ENCODE data around the gene CHST11. TPM values are rescaled to one million over a fixed set of nuclear protein-coding genes. Genes with fewer than 3 reads are reported as not detected.

The CHST11 gene
- total and polyA plus RNA-seq, 4 donors: 0.57 to 11.1 (median 3.7) TPM

DNA sequence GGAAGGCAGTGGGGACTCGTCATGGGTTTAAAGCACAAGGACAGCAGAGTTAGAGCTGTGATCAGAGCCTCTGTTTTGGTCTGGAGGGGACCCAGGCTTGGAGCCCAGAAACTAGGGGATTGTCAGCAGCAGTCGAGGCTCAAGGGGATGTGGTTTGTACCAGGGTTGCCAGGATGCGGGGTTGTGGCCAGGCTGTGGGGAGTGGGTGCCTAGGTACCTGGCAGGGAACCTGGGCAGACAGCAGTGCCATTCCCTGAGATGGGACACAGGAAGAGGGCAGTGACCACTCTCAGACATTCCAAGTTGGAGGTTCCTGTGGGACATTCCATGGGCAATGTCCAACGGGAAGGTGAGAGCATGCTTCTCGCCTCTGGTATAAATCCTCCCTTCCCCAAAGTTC is 279.1 kb downstream of the CHST11 start:
- Histone ChIP-seq H3K9me3 (ENCODE audit: control insufficient read depth in 4 of 4, low read length in 3 of 4) (no peaks in the 10 kb centered on the region), H3K27ac (ENCODE audit: low read depth in 1 of 2, low read length in 2 of 2) (no peak overlapping the region), H3K4me3 (ENCODE audit: low read depth in 1 of 3, low read length in 3 of 3) (no peak overlapping the region), H3K4me1 (ENCODE audit: control insufficient read depth in 4 of 4, insufficient read depth in 4 of 4, low read length in 3 of 4) (no peaks in the 10 kb centered on the region), H3K9ac (ENCODE audit: low read depth in 1 of 2, low read length in 2 of 2) (no peak overlapping the region), H3K27me3 (ENCODE audit: control insufficient read depth in 4 of 4, insufficient read depth in 4 of 4, low read length in 3 of 4) (no peaks in the 10 kb centered on the region), H3K36me3 (ENCODE audit: control insufficient read depth in 4 of 4, insufficient read depth in 3 of 4, low read depth in 1 of 4, low read length in 3 of 4) (no peaks in the 10 kb centered on the region)
- TF ChIP-seq, protein P1, sequence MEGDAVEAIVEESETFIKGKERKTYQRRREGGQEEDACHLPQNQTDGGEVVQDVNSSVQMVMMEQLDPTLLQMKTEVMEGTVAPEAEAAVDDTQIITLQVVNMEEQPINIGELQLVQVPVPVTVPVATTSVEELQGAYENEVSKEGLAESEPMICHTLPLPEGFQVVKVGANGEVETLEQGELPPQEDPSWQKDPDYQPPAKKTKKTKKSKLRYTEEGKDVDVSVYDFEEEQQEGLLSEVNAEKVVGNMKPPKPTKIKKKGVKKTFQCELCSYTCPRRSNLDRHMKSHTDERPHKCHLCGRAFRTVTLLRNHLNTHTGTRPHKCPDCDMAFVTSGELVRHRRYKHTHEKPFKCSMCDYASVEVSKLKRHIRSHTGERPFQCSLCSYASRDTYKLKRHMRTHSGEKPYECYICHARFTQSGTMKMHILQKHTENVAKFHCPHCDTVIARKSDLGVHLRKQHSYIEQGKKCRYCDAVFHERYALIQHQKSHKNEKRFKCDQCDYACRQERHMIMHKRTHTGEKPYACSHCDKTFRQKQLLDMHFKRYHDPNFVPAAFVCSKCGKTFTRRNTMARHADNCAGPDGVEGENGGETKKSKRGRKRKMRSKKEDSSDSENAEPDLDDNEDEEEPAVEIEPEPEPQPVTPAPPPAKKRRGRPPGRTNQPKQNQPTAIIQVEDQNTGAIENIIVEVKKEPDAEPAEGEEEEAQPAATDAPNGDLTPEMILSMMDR (IDR thresholded peaks at IDR 0.05; ENCODE audit: low read depth, low read length, missing input control): no peak
- TF ChIP-seq, protein P2, sequence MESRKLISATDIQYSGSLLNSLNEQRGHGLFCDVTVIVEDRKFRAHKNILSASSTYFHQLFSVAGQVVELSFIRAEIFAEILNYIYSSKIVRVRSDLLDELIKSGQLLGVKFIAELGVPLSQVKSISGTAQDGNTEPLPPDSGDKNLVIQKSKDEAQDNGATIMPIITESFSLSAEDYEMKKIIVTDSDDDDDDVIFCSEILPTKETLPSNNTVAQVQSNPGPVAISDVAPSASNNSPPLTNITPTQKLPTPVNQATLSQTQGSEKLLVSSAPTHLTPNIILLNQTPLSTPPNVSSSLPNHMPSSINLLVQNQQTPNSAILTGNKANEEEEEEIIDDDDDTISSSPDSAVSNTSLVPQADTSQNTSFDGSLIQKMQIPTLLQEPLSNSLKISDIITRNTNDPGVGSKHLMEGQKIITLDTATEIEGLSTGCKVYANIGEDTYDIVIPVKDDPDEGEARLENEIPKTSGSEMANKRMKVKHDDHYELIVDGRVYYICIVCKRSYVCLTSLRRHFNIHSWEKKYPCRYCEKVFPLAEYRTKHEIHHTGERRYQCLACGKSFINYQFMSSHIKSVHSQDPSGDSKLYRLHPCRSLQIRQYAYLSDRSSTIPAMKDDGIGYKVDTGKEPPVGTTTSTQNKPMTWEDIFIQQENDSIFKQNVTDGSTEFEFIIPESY (IDR thresholded peaks at IDR 0.05): no peak
- TF ChIP-seq, protein P3, sequence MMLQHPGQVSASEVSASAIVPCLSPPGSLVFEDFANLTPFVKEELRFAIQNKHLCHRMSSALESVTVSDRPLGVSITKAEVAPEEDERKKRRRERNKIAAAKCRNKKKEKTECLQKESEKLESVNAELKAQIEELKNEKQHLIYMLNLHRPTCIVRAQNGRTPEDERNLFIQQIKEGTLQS (IDR thresholded peaks at IDR 0.05): no peak
- TF ChIP-seq YY1 (IDR thresholded peaks at IDR 0.05): no peak
- TF ChIP-seq JUND (IDR thresholded peaks at IDR 0.05): no peak
- no peak for TF ChIP-seq FOXA2 (IDR thresholded peaks at IDR 0.05)
- TF ChIP-seq SP1 (IDR thresholded peaks at IDR 0.05): no peak
- DNase-seq (ENCODE audit: low spot score): no peak
- WGBS: 73% methylated on average over 5 of the region's 5 CpGs

DNA sequence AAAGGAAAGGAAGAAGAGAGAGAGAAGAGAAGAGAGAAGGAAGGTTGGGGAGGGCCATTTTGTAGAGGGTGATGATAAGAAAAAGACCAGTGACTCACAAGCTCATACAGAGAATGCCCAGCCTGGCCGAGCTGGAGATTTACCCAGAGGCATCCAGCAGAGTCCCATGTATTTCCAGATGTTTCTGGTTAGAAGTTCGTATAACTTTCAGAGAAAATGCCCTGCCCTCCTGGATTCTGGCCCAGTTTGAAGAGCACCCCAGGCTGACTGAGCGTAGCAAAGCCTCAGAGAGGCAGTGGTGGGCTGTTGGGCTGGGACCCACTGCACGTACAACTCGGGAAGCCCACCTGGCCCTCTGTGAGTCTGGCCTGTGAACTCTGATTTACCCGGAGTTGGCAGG is 279.6 kb downstream of the CHST11 start:
- H3K27me3 ChIP-seq (ENCODE audit: control insufficient read depth in 4 of 4, insufficient read depth in 4 of 4, low read length in 3 of 4): no peaks in the 10 kb centered on the region
- H3K4me1 ChIP-seq (ENCODE audit: control insufficient read depth in 4 of 4, insufficient read depth in 4 of 4, low read length in 3 of 4): no peaks in the 10 kb centered on the region
- H3K36me3 ChIP-seq (ENCODE audit: control insufficient read depth in 4 of 4, insufficient read depth in 3 of 4, low read depth in 1 of 4, low read length in 3 of 4): no peaks in the 10 kb centered on the region
- no peak for DNase-seq (ENCODE audit: low spot score)
- H3K9ac ChIP-seq (ENCODE audit: low read depth in 1 of 2, low read length in 2 of 2): no peak overlapping the region
- TF ChIP-seq RXRA (IDR thresholded peaks at IDR 0.05): no peak
- TF ChIP-seq HNF4A (conservative IDR thresholded peaks at IDR 0.05): no peak
- TF ChIP-seq SP1 (IDR thresholded peaks at IDR 0.05): no peak
- TF ChIP-seq FOXA1 (IDR thresholded peaks at IDR 0.05): no peak
- no peak for TF ChIP-seq NR2F2 (IDR thresholded peaks at IDR 0.05)
- no peak for TF ChIP-seq TAF1 (conservative IDR thresholded peaks at IDR 0.05)
- TF ChIP-seq, protein P4, sequence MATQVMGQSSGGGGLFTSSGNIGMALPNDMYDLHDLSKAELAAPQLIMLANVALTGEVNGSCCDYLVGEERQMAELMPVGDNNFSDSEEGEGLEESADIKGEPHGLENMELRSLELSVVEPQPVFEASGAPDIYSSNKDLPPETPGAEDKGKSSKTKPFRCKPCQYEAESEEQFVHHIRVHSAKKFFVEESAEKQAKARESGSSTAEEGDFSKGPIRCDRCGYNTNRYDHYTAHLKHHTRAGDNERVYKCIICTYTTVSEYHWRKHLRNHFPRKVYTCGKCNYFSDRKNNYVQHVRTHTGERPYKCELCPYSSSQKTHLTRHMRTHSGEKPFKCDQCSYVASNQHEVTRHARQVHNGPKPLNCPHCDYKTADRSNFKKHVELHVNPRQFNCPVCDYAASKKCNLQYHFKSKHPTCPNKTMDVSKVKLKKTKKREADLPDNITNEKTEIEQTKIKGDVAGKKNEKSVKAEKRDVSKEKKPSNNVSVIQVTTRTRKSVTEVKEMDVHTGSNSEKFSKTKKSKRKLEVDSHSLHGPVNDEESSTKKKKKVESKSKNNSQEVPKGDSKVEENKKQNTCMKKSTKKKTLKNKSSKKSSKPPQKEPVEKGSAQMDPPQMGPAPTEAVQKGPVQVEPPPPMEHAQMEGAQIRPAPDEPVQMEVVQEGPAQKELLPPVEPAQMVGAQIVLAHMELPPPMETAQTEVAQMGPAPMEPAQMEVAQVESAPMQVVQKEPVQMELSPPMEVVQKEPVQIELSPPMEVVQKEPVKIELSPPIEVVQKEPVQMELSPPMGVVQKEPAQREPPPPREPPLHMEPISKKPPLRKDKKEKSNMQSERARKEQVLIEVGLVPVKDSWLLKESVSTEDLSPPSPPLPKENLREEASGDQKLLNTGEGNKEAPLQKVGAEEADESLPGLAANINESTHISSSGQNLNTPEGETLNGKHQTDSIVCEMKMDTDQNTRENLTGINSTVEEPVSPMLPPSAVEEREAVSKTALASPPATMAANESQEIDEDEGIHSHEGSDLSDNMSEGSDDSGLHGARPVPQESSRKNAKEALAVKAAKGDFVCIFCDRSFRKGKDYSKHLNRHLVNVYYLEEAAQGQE (IDR thresholded peaks at IDR 0.05): no peak
- TF ChIP-seq GABPA (IDR thresholded peaks at IDR 0.05 in 1 of 2, conservative IDR thresholded peaks at IDR 0.05 in 1 of 2): no peak
- TF ChIP-seq, protein P2 (IDR thresholded peaks at IDR 0.05): no peak
- TF ChIP-seq HNF4G (IDR thresholded peaks at IDR 0.05): no peak
- TF ChIP-seq JUND (IDR thresholded peaks at IDR 0.05): no peak
- 80% methylated on average over 6 of the region's 6 CpGs for WGBS
- H3K27ac ChIP-seq (ENCODE audit: low read depth in 1 of 2, low read length in 2 of 2): no peak overlapping the region
- no peaks in the 10 kb centered on the region for H3K9me3 ChIP-seq (ENCODE audit: control insufficient read depth in 4 of 4, low read length in 3 of 4)
- no peak overlapping the region for H3K4me3 ChIP-seq (ENCODE audit: low read depth in 1 of 3, low read length in 3 of 3)

Measured in liver (tissue), 9 donors.